SK-N-SH (cell line): ENCODE measurements around the gene SPRING1. TPM values are rescaled to one million over a fixed set of nuclear protein-coding genes. Genes with fewer than 3 reads are reported as not detected.

Source experiments
- CTCF ChIA-PET: fragments of 300-600, 350-600 bp; formaldehyde crosslinking; extraction: SDS; loops from one replicate; lab custom pipeline; 2021; lab: Yijun Ruan, JAX
- POLR2A ChIA-PET: fragments of 350-600 bp; sonication (Branson Sonifier 250); formaldehyde crosslinking; extraction: SDS; loops from one replicate; lab custom pipeline; 2020; ENCODE audit warnings: antibody characterized with exemption, inconsistent platforms; lab: Yijun Ruan, JAX
- DNase-seq: peaks from one replicate; pipeline ENCODE4 v3.0.0; 2012
- H2AFZ ChIP-seq: fragments of 200-600 bp; sonication (generic); 2 replicates; pipeline ENCODE4 v1.8.1; 2016; ENCODE audit warnings: antibody characterized with exemption, mild to moderate bottlenecking, low read depth
- H3F3A ChIP-seq: fragments of 200-600 bp; sonication (generic); replicated peaks from 2 replicates; pipeline ENCODE3; 2016; ENCODE audit warnings: antibody characterized with exemption, mild to moderate bottlenecking; ENCODE audit not compliant: insufficient read depth
- H3K27ac ChIP-seq, 2 experiments: fragments of 200-500 bp in 1 of 2; fragments of 200-600 bp in 1 of 2; sonication (Bioruptor generic) in 1 of 2; sonication (generic), shearing (Covaris generic) in 1 of 2; 2 replicates each; pipeline versions ENCODE4 v1.5.1 to v1.6.1; 2014 to 2016; ENCODE audit warnings: low read depth in 2 of 2, inconsistent platforms in 1 of 2, low read length in 1 of 2, mild to moderate bottlenecking in 1 of 2, mixed read lengths in 1 of 2
- H3K27me3 ChIP-seq: fragments of 200-600 bp; sonication (generic), shearing (Covaris generic); 2 replicates; pipeline ENCODE4 v1.6.1; 2016; ENCODE audit warnings: mixed run types; ENCODE audit not compliant: insufficient read depth
- H3K36me3 ChIP-seq, 2 experiments: fragments of 200-500 bp in 1 of 2; fragments of 200-600 bp in 1 of 2; sonication (Bioruptor generic) in 1 of 2; sonication (generic) in 1 of 2; replicated peaks in 1 of 2; 2 replicates each; pipeline versions ENCODE3 to v1.5.1; 2014 to 2016; ENCODE audit warnings: low read length in 1 of 2, mild to moderate bottlenecking in 1 of 2; ENCODE audit not compliant: insufficient read depth in 2 of 2, control insufficient read depth in 1 of 2
- H3K4me1 ChIP-seq, 2 experiments: fragments of 200-500 bp in 1 of 2; fragments of 200-600 bp in 1 of 2; sonication (Bioruptor generic) in 1 of 2; sonication (generic), shearing (Covaris generic) in 1 of 2; 2 replicates each; pipeline versions ENCODE4 v1.5.1 to v1.6.1; 2014 to 2016; ENCODE audit warnings: low read depth in 1 of 2, low read length in 1 of 2, mixed run types in 1 of 2; ENCODE audit not compliant: insufficient read depth in 2 of 2, control insufficient read depth in 1 of 2
- H3K4me2 ChIP-seq: fragments of 200-600 bp; sonication (generic), shearing (Covaris generic); 2 replicates; pipeline ENCODE4 v1.6.1; 2017; ENCODE audit warnings: mixed run types
- H3K4me3 ChIP-seq, 2 experiments: fragments of 200-500 bp in 1 of 2; fragments of 200-600 bp in 1 of 2; sonication (Bioruptor generic) in 1 of 2; sonication (generic), shearing (Covaris generic) in 1 of 2; 2 replicates each; pipeline versions ENCODE4 v1.5.1 to v1.8.1; 2014 to 2016; ENCODE audit warnings: low read depth in 2 of 2, inconsistent platforms in 1 of 2, low read length in 1 of 2, mild to moderate bottlenecking in 1 of 2, mixed read lengths in 1 of 2, moderate library complexity in 1 of 2
- H3K79me2 ChIP-seq: fragments of 200-600 bp; sonication (generic); 2 replicates; pipeline ENCODE4 v1.8.1; 2017; ENCODE audit warnings: mild to moderate bottlenecking; ENCODE audit not compliant: insufficient read depth
- H3K9ac ChIP-seq: fragments of 200-600 bp; sonication (generic); 2 replicates; pipeline ENCODE4 v1.6.1; 2017; ENCODE audit warnings: mixed run types
- H3K9me2 ChIP-seq: fragments of 200-600 bp; sonication (generic); 2 replicates; pipeline ENCODE4 v1.6.1; 2017; ENCODE audit warnings: mixed run types
- H3K9me3 ChIP-seq: fragments of 200-600 bp; sonication (generic); 2 replicates; pipeline ENCODE4 v1.6.1; 2017; ENCODE audit warnings: mixed run types, mild to moderate bottlenecking, moderate library complexity
- H4K20me1 ChIP-seq: fragments of 200-600 bp; sonication (generic); 2 replicates; pipeline ENCODE4 v1.6.1; 2017; ENCODE audit warnings: mild to moderate bottlenecking, mixed run types; ENCODE audit not compliant: insufficient read depth
- CHD2 ChIP-seq: fragments of 150-350 bp; IDR thresholded peaks from 2 replicates; pipeline ENCODE4 v1.6.1; 2018; ENCODE audit warnings: low read length; ENCODE audit not compliant: partially characterized antibody
- CTCF ChIP-seq: fragments of 200-600 bp; sonication (generic); IDR thresholded peaks from 2 replicates; pipeline ENCODE4 v1.6.1; 2017; ENCODE audit warnings: antibody characterized with exemption, mild to moderate bottlenecking, moderate library complexity
- EZH2phosphoT487 ChIP-seq: fragments of 200-600 bp; sonication (generic); IDR thresholded peaks from 2 replicates; pipeline ENCODE4 v1.6.1; 2017; ENCODE audit warnings: low read depth, mixed run types, mild to moderate bottlenecking, antibody characterized with exemption, moderate library complexity, borderline replicate concordance
- FOXJ3 ChIP-seq: sonication (generic); formaldehyde crosslinking; IDR thresholded peaks from 2 replicates; pipeline ENCODE4 v1.5.1; 2020; ENCODE audit warnings: mild to moderate bottlenecking, missing genetic modification reagents
- FOXM1 ChIP-seq: IDR thresholded peaks from 2 replicates; pipeline ENCODE4 v1.4.0; 2012; ENCODE audit warnings: low read depth, mild to moderate bottlenecking
- MAX ChIP-seq: IDR thresholded peaks from 2 replicates; pipeline ENCODE4 v1.4.0; 2012; ENCODE audit warnings: low read depth
- MXI1 ChIP-seq: IDR thresholded peaks from 2 replicates; pipeline ENCODE4 v1.6.1; 2012; ENCODE audit warnings: mild to moderate bottlenecking, low read depth, low read length, improper control_type of control experiment
- NFIC ChIP-seq: IDR thresholded peaks from 2 replicates; pipeline ENCODE4 v1.4.0; 2012; ENCODE audit warnings: borderline replicate concordance
- NRF1 ChIP-seq: IDR thresholded peaks from 2 replicates; pipeline ENCODE4 v1.6.1; 2012; ENCODE audit warnings: low read depth, mild to moderate bottlenecking, low read length
- POLR2AphosphoS5 ChIP-seq: IDR thresholded peaks from 2 replicates; pipeline ENCODE4 v1.6.1; 2012; ENCODE audit warnings: low read depth, low read length
- RAD21 ChIP-seq: IDR thresholded peaks from 2 replicates; pipeline ENCODE4 v1.6.1; 2012; ENCODE audit warnings: mild to moderate bottlenecking, low read length
- RCOR1 ChIP-seq: fragments of 150-350 bp; IDR thresholded peaks from 2 replicates; pipeline ENCODE4 v1.6.1; 2017; ENCODE audit warnings: antibody characterized with exemption, low read length
- RFX5 ChIP-seq: IDR thresholded peaks from 2 replicates; pipeline ENCODE4 v1.6.1; 2012; ENCODE audit warnings: mild to moderate bottlenecking, improper control_type of control experiment, low read length
- RXRA ChIP-seq: IDR thresholded peaks from 2 replicates; pipeline ENCODE4 v1.4.0; 2012; ENCODE audit warnings: low read depth, mild to moderate bottlenecking, borderline replicate concordance
- WGBS: methylation state at CpG from one replicate; pipeline ENCODE4 v1.1.6; 2017; ENCODE audit warnings: low lambda C conversion rate; 5-methylcytosine and 5-hydroxymethylcytosine counted together
- polyA plus RNA-seq, 3 experiments: library from polyadenylated mRNA; depleted of rRNA; stranded (reverse); fragments of >200 nt; gene quantifications; 2 replicates each; pipeline ENCODE4 v1.2.3, GENCODE V29; 2012
- TF ChIP-seq, protein P1 (sequence below): IDR thresholded peaks from 2 replicates; pipeline ENCODE4 v1.6.1; 2012; ENCODE audit warnings: mild to moderate bottlenecking, low read depth, low read length, moderate library complexity
- TF ChIP-seq, protein P2 (sequence below): fragments of 150-350 bp; IDR thresholded peaks from 2 replicates; pipeline ENCODE4 v1.6.1; 2016; ENCODE audit warnings: mild to moderate bottlenecking, low read depth, low read length
- TF ChIP-seq, protein P3 (sequence below): IDR thresholded peaks from 2 replicates; pipeline ENCODE4 v1.4.0; 2012; ENCODE audit warnings: low read depth, borderline replicate concordance

Gene SPRING1
- polyA plus RNA-seq, 1 of the 3 experiments (the other 2 are of a cell fraction), result 10.9 TPM

DNA sequence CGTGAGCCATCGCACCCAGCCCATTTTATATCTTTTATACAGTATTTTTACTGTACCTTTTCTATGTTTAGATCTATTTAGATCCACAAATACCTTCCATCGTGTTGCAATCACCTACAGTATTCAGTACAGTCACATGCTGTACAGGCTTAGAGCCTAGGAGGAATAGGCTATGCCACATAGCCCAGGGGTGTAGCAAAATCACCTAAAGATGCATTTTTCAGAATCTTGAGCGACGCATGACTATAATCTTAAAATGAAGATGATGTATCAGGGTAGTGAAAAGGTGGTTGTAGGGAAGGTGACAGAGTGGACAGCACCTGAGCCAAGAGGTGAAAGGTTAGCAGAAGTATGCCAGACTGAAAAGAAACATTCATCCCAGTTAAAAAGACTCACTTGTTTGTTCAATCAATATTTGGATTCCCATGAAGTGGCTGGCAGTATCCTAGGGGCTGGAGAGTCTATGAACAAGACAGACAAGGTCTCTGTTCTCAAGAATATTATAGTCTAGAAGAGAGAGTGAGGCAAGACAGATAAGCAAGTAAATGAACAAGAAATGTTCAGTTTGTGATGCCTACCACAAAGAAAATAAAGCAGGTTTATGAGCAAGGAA lies 3.6 kb downstream of the SPRING1 start:
- H3K79me2 ChIP-seq, result peaks cover 62% of the 10 kb centered on the region
- H3K4me3 ChIP-seq, result no peak overlapping the region
- no peaks in the 10 kb centered on the region for H3K9me3 ChIP-seq
- H3F3A ChIP-seq, result no peaks in the 10 kb centered on the region
- WGBS, result 95% methylated on average over 5 of the region's 5 CpGs
- H4K20me1 ChIP-seq, result no peaks in the 10 kb centered on the region
- no peak overlapping the region for H3K27ac ChIP-seq
- H3K27me3 ChIP-seq, result no peaks in the 10 kb centered on the region
- ChIA-PET CTCF (no interaction called here), POLR2A (no interaction called here)
- DNase-seq, result no peak
- peaks cover 0 to 16% of the 10 kb centered on the region in 2 experiments; a peak in 2 of 4 replicates for H3K4me1 ChIP-seq
- TF ChIP-seq NFIC (no peak), FOXM1 (no peak), CHD2 (no peak), POLR2AphosphoS5 (no peak), RFX5 (no peak), EZH2phosphoT487 (no peak), MXI1 (no peak), CTCF (no peak), RAD21 (no peak), RXRA (no peak), MAX (no peak), FOXJ3 (CRISPR knock-in tag) (no peak), RCOR1 (no peak), NRF1 (no peak)
- TF ChIP-seq, protein P1, sequence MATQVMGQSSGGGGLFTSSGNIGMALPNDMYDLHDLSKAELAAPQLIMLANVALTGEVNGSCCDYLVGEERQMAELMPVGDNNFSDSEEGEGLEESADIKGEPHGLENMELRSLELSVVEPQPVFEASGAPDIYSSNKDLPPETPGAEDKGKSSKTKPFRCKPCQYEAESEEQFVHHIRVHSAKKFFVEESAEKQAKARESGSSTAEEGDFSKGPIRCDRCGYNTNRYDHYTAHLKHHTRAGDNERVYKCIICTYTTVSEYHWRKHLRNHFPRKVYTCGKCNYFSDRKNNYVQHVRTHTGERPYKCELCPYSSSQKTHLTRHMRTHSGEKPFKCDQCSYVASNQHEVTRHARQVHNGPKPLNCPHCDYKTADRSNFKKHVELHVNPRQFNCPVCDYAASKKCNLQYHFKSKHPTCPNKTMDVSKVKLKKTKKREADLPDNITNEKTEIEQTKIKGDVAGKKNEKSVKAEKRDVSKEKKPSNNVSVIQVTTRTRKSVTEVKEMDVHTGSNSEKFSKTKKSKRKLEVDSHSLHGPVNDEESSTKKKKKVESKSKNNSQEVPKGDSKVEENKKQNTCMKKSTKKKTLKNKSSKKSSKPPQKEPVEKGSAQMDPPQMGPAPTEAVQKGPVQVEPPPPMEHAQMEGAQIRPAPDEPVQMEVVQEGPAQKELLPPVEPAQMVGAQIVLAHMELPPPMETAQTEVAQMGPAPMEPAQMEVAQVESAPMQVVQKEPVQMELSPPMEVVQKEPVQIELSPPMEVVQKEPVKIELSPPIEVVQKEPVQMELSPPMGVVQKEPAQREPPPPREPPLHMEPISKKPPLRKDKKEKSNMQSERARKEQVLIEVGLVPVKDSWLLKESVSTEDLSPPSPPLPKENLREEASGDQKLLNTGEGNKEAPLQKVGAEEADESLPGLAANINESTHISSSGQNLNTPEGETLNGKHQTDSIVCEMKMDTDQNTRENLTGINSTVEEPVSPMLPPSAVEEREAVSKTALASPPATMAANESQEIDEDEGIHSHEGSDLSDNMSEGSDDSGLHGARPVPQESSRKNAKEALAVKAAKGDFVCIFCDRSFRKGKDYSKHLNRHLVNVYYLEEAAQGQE, result no peak
- TF ChIP-seq, protein P2, sequence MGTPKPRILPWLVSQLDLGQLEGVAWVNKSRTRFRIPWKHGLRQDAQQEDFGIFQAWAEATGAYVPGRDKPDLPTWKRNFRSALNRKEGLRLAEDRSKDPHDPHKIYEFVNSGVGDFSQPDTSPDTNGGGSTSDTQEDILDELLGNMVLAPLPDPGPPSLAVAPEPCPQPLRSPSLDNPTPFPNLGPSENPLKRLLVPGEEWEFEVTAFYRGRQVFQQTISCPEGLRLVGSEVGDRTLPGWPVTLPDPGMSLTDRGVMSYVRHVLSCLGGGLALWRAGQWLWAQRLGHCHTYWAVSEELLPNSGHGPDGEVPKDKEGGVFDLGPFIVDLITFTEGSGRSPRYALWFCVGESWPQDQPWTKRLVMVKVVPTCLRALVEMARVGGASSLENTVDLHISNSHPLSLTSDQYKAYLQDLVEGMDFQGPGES, result no peak
- TF ChIP-seq, protein P3, sequence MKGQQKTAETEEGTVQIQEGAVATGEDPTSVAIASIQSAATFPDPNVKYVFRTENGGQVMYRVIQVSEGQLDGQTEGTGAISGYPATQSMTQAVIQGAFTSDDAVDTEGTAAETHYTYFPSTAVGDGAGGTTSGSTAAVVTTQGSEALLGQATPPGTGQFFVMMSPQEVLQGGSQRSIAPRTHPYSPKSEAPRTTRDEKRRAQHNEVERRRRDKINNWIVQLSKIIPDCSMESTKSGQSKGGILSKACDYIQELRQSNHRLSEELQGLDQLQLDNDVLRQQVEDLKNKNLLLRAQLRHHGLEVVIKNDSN, result no peak
- no peak overlapping the region for H2AFZ ChIP-seq
- H3K4me2 ChIP-seq, result no peak overlapping the region
- H3K9ac ChIP-seq, result no peak overlapping the region
- H3K9me2 ChIP-seq, result no peaks in the 10 kb centered on the region
- peaks cover 12% of the 10 kb centered on the region in 2 experiments for H3K36me3 ChIP-seq
